Activated T-helper 9 cell treated with anti-CD3 and anti-CD28 coated beads, Interleukin-2, amount 50 U/mL, for 16 hours (primary cell): ENCODE results near the gene CLDN4.

Source experiments
- DNase-seq: peaks from one replicate; pipeline ENCODE4 v3.0.0-alpha.2; 2020; ENCODE audit warnings: low read depth

CLDN4 gene

DNA sequence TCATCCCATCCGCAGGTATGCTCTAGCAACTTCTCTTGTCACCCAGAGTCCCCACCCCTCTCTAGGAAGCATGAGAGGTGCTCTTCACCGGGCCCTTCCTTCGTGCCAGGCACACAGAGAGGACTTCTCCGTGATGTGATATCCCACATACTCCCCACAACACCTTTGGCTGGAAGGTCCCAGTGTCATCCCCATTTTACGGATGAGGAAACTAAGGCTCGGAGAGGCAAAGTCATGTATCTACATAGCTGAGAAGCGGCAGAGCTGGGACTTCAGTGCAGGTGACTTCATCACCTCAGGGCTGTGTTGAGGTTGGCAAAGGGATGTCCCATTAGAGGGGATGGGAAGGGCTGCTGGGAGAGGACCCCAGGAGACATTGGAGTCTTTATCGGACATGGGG, 45.6 kb downstream of the CLDN4 start:
- no peak for DNase-seq

DNA sequence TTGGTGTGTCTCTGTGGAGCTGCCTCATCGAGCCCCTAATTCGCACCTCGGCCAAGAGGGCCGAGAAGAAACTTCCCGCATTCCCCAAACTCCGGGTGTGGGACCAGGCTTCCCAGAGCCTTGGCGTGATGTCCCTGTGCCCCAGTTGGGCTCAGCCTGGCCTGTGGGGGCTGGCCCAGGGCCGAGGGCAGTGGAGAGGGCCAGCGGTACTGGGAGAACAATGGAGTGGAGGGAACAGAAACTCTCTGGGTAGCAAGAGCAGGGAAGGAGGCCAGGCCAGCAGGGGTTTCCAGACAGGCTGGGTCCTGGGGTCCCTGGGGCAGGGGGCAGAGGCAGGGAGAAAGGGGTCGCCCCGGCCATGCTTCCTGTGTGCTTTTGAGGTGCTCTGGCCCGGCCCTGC, 46.2 kb downstream of the CLDN4 start:
- DNase-seq, result no peak

GRCh38 chr7:73879977-73880681, 49.3 kb downstream of the CLDN4 start:
- no peak for DNase-seq

GRCh38 chr7:73880755-73881328, 50.0 kb downstream of the CLDN4 start:
- DNase-seq, result no peak

- no peak for DNase-seq
Observed at GRCh38 chr7:73881352-73882046, 50.7 kb downstream of the CLDN4 start.

DNA sequence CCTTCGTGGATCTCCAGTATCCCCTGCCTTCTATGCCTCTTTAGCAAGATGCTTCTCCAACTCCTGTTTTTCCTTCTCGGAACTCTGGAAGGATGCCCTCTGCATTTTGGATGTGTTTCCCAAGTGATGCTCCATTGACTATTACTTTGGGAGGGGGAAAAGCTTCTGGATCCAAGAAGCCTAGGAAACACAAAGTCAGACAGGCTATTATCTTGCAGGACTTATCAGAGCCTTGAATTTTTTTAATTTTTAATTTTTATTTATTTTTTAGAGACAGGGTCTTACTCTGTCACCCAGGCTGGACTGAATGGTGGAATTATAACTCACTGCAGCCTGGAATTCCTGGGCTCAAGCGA, 51.2 kb downstream of the CLDN4 start:
- no peak for DNase-seq
